Jurkat, Clone E6-1 (cell line): ENCODE measurements around the gene HIVEP1.
"Not testable (repeated sequence)": the region's sequence is repeated elsewhere in the genome, so short reads cannot be mapped to it uniquely, and the experiment has no call there.

Experiments used
- DNase-seq: peaks from one replicate; pipeline ENCODE4 v3.0.0-alpha.2; 2011; ENCODE audit warnings: low read depth, low spot score
- H3K4me3 ChIP-seq: 2 replicates; pipeline ENCODE4 v1.5.1; 2011; ENCODE audit warnings: mild to moderate bottlenecking, low read length, control low read depth, moderate library complexity

The HIVEP1 gene

DNA sequence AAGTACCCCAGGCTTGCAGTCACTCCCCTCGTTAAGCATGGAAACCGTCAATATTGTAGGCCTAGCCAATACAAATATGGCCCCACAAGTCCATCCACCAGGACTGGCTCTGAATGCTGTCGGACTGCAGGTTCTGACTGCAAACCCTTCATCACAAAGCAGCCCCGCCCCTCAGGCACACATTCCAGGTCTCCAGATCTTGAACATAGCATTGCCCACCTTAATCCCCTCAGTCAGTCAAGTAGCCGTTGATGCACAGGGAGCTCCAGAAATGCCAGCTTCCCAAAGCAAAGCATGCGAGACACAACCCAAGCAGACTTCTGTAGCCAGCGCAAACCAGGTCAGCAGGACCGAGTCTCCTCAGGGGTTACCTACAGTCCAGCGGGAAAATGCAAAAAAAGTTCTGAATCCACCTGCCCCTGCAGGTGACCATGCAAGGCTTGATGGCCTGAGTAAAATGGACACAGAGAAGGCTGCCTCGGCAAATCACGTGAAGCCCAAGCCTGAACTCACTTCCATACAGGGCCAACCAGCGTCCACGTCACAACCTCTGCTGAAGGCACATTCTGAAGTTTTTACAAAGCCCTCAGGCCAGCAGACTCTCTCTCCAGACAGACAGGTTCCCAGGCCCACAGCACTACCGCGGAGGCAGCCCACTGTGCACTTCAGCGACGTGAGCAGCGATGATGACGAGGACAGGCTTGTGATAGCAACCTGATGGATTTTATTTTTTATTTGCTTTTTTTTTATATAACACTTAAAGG is 151.8 kb downstream of the HIVEP1 start:
- DNase-seq, result no peak

DNA sequence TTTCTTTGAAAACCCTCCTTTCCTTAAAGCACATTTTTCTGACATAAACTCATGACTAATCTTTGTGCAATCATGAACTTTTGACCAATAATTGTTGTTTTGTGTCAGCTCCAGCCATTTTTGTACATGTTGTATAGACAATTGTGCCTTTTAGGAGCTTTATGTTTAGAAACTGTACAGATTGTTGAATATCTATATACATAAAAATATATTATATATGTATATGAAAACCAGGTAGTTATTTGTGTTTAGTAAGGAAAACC is 152.3 kb downstream of the HIVEP1 start:
- DNase-seq, result no peak
- no peak overlapping the region for H3K4me3 ChIP-seq

More for the DNA sequence above, 151.8 kb downstream of the HIVEP1 start:
- H3K4me3 ChIP-seq, result no peak overlapping the region

DNA sequence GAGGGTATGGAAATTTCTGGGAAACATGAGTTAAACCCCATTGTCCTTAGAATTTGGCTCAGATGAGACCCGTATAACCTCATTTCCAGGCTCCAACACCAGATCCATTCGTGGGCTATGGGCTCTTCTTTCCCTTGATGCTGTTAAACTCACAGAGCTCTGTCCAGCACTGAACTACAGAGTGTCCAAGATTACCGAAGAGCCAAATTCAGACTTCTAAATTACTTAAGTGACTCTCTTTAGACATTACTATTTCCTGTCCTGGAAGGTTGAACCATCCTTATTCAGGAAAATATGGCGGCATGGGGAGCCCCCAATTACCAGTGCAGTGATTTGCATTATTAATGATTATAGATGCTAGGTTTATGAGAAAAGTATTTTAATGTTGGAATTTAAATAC is 153.2 kb downstream of the HIVEP1 start:
- no peak overlapping the region for H3K4me3 ChIP-seq
- DNase-seq, result no peak

DNA sequence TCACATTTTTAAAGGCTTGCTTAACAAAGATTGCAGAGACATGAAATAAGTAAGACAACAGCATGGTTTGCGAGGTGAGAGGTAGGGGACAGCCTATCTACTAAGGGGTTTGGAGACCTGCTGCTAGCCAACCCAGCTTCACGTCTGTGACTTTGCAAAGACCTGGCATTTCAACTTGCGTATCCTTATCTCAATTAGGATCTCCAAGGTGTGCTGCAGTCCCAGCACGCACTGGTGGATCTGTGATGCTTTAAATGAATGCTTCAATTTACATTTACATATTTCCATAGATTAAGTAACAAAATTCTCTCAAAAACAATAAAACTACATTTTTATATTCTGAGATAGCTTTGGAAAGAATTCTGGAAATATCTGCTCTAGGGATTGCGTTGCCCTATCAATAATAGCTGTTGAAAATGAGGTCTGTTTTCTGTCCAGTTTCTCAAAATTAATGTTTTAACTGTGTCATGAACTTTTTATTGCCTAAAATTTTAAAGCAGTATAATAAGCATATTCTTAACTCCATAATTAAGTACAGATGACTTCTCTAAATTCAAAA is 153.7 kb downstream of the HIVEP1 start:
- H3K4me3 ChIP-seq, result no peak overlapping the region
- no peak for DNase-seq

DNA sequence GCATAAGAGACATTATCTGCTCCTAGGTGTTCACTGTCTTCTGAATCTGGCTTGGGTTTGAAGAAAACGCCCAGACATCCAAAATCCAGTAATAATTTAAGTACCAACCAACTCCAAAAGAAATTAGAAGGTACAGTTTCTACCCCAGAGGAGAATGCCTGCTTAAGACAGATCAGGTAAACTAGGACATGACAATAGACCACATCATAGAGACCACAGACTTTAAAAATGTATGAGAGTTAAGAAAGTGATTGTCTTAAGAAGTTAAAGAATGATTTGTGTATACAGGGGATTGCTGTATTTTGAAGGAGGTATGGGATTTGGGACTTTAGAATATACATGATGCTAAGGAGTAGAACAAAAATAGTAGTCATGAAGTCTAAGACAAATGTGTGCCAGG is 157.3 kb downstream of the HIVEP1 start:
- peak; percentile 50 for DNase-seq
- no peak overlapping the region for H3K4me3 ChIP-seq

DNA sequence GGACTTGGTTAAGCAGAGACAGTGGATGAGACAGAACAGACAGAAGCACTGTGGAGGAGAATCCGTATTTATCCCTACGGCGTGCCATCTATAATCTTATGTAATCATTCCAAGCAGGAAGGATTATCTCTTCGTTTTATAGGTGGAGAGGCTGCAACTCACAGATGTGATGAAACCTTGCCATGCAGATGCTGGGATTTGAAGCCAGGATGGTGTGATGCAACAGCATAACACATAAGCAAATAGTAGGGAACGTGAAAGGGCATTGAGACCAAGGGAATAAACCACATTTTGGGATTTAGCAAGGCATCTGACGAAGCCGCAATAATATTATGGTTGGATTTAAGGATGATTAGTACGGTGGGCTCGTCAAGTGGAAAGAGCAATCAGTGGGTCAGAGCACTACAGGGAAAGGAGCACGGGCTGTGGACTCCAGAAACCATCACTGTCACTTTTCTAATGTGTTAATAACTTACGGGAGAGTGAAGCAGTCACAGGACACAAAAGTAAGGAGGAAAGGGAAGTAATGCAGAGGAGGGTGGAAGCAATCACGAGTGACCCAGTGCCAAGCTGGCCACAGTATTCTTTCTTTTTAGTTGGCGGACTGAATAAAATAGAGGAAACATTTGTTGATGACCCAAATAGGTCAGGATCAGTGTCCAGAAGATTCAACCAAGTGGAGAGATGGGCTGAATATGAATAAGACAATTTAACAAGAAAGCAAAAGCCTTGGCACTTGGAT is 158.4 kb downstream of the HIVEP1 start:
- DNase-seq, result no peak

DNA sequence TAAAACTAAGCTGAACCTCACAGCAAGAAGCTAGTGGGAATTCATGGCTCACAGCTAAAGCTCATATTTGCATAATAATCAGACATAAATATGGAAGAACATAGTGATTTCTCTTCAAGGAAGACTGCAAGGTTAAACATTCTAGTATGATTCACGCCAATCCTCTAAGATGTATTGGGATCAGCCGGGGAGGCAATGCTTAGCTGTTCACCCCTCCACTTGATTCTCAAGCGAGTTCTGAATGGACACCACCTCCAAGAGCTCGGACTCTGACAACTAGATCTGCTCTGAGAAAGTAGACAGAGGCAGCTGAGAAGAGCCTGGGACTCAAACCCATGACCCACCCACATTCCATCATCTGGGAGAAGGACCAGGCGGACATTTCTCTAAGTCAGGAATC is 159.6 kb downstream of the HIVEP1 start:
- DNase-seq, result no peak
- no peak overlapping the region for H3K4me3 ChIP-seq

More for the DNA sequence above, 158.4 kb downstream of the HIVEP1 start:
- no peak overlapping the region for H3K4me3 ChIP-seq

DNA sequence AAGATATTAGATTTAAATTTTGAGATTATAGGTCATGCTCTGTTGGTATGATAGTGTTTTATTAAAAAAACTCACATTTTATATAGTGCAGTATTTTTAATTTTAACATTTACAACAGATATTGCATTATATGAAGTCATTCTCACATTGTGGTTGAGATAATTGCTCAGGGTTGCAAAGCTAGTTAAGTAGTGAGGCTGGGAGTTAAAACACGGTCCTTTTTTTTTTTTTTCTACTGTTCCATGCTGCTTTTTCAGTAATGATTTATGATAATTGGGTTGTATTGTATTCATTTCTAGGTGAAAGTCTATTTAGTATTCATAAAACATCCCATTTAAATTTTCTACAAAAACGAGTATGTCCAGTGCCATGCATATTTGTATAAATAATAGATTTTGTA is 160.5 kb downstream of the HIVEP1 start:
- no peak overlapping the region for H3K4me3 ChIP-seq
- no peak for DNase-seq

DNA sequence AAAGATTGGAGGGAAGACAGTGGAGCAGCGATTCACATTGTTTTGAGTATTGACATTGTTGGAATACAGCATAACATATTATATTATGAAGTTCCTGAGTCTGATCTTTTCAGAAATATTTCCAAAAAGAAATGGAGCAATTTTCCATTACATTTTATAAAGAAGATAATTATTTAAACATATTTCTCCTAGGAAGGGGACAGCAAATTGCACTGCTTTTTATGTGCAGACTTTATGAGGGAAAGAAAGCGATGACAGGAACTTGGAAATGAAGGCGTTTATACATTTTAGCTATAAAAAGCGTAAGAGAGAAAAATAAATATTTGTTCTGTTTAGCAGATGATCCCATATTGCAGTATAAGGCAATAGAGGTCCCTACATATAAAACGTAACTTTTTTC is 161.1 kb downstream of the HIVEP1 start:
- DNase-seq, result no peak
- no peak overlapping the region for H3K4me3 ChIP-seq

DNA sequence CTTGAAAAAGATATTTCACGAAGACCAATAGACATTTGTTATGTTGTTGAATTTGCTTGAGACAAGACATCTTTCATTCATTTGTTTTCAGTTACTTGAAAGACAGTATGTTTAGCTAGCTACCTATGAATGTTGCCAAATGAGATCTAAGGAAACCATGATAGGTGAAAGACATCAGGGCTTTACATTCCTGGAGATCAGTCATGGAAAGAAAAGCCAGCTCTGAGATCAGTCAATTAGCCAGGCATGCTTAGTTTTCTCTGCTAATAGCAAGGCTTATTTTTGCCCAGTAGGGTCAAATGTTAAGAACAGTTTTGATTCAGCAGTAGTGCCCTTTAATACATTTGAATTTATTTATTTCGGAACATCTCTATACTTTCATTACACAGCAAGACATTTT is 161.5 kb downstream of the HIVEP1 start:
- no peak overlapping the region for H3K4me3 ChIP-seq
- DNase-seq, result no peak

DNA sequence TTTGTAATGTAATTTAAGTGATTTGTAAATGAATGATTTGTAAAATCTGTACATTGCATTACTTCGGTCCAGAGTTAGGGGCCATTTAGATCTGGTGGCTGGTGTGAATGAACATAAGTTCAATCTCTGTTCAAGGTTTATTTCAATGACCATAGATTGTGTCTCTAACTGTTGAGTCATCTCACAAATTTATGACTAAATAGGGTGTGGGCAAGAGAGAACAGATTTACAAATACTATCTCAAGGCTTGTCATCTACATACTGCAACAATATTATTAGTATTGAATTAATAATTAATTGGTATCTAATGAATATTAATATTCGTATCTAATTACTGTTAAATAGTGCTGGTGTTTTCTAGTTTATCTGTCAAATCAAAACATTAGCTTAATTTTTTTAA is 162.8 kb downstream of the HIVEP1 start:
- no peak overlapping the region for H3K4me3 ChIP-seq
- no peak for DNase-seq

DNA sequence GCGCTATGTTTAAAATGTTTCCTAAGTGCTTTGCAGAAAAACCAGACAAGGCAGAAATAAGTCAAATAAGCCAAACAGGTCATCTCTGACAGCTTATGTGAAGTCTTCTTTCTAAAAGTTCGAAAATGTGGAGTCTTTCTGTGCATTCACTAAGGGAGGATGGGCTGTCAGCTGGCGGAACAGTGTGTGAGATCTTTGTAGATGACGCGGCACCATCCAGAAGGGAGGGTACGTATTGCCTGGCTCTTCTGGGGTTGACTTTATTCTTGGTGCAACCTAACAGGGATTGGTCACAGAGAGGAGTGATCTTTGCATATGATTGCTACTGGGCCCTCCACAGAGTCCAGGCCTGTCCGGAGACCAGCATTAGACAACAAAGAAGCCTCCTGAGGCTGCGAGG is 163.5 kb downstream of the HIVEP1 start:
- no peak for DNase-seq
- H3K4me3 ChIP-seq, result no peak overlapping the region

DNA sequence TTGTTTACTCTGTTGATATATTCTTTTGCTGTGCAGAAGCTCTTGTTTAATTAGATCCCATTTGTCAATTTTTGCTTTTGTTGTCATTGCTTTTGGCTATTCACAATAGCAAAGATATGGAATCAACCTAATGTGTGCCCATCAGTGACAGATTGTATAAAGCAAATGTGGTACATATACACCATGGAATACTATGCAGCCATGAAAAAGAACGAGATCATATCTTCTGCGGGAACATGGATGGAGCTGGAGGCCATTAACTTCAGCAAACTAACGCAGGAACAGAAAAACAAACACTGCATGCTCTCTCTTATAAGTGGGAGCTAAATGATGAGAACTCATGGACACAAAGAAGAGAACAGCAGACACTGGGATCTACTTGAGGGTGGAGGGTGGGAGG is 164.7 kb downstream of the HIVEP1 start:
- not testable (repeated sequence) for DNase-seq, H3K4me3 ChIP-seq

DNA sequence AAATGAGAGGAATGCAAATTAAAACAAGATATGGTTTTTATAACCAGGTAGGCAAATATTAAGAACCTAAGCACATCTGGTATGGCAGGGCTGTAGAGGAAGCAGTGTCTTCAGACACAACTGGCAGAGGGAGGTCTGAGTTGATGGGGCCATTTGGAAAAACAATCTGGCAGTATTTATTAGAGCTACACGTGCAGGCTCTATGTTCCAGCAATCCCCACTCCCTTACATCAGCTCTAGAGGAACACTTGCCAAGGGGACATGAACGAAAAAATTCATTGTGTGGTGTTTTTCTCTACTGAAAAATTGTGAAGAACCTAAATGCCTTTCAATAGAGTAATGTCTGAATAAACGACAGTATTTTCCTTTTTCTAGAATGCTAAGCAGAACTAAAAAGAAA is 166.4 kb downstream of the HIVEP1 start:
- DNase-seq, result no peak
- H3K4me3 ChIP-seq, result no peak overlapping the region

DNA sequence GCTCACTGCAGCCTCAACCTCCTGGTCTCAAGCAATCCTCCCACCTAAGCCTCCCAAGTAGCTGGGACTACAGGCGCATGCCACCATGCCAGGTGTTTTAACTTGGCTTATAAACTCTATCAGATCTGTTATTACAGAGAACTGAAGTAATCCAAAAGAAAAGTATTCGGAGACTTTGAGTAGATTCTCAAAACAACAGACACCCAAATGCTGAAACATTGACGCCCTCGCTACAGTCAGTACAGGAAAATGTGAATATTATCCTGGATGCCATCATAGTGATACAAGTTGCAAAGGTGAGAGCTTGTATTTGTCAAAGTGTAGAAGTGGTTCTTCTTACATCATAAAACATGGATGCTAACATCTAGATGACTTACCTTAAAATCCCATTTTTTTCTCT is 169.4 kb downstream of the HIVEP1 start:
- DNase-seq, result no peak
- no peak overlapping the region for H3K4me3 ChIP-seq

DNA sequence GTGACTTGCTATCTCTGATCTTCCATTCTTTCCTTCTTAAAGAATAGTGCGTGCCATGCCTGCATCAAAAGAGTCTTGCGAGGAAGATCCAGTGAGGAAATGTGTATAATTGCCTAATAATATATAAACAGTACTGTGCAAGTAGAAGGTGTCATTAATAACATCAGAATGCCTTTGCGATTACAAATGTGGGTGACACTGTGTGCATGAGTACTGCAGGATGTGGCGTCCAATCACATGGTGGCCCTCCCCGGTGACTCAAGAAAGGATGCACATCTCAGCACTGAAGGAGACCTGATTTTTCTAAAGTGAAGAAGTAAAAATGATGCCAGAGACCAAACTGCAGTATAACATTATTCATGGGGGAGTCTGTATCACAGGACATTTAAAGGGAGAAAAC is 170.6 kb downstream of the HIVEP1 start:
- no peak overlapping the region for H3K4me3 ChIP-seq
- no peak for DNase-seq

DNA sequence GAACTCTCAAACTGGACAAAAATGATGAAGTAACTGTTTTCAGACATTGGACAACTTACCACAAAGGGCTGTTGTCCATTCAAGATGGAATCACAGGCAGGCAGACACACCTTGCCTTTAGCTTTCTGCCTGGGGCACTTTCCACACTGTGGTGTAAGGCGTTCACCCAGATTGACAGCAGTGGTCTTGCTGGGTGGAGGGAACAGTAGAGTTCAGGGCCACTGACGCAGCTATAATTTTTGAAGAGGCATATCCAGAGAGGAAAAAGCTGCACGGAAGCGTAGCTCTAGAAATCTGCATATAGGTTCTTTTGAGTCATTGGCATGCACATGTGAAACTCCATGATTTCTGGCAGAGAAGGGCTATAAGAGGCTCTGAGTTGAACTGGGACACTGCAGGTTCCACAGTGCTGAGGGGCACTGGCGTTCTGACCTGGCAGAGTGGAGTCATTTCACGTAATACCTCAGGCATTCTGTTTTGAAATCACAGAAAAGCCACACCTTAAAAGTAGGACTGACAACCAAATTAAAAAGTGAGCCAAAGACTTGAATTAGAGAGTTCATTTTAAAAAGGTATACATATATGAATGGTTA is 173.1 kb downstream of the HIVEP1 start:
- no peak overlapping the region for H3K4me3 ChIP-seq
- DNase-seq, result no peak

DNA sequence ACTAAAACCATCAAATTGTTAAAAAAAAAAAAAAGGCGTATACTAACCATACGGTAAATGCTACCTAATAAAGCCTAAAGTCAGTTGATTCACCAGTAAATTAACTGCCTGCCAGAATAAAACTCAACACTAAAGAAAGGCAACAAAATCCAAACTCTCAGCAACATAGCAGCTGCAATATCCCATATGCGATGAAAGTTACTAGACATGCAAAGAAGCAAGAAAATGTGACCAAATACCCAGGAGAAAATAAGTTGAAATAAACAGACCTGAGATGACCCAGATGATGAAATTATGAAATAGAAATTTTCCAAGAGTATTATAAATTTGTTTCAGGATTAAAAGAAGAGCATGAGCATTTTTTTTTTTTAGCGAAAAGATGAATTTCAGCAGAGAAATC is 174.4 kb downstream of the HIVEP1 start:
- H3K4me3 ChIP-seq, result no peak overlapping the region
- DNase-seq, result no peak

DNA sequence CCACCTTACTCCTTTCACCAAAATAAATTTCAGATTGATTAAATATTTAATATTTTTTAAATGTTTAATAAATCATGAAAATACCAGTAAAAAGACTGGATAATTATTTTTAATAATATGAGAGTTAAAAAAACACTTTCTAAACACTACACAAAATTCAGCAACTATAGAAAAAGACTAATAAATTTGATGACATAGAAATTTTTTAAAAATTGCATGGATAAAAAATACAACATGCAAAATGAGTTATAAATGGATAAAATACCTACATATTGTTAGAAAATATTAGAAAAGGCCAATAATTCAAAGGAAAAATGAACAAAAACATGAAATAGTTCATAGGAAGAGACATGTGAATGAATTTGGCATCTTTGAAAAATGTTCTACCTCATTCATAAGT is 177.0 kb downstream of the HIVEP1 start:
- DNase-seq, result no peak

DNA sequence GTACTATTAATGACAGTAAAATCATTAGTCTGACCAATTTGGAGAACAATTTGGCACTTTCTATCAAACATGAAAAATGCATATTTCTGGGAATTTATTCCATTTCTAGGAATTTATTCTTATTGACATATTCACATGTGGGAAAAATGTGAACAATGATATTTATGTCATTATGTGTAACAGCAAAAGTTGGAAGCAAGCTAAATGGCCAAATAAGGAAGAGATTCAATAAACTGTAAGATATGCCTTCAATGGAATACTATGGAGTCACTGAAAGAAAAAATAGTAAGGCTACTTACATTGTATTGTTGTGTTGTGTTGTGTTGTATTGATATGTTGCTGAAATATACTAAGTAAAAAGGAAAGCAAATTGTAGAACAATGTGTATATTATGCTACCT is 177.5 kb downstream of the HIVEP1 start:
- H3K4me3 ChIP-seq, result no peak overlapping the region
- no peak for DNase-seq

More for the DNA sequence above, 177.0 kb downstream of the HIVEP1 start:
- no peak overlapping the region for H3K4me3 ChIP-seq
